Fibroblast of lung (primary cell): ENCODE results near the gene SCYL1. TPM values are rescaled to one million over a fixed set of nuclear protein-coding genes. Genes with fewer than 3 reads are reported as not detected.

Experiments
- DNase-seq, 2 donors: peaks; one replicate each; pipeline versions ENCODE4 v3.0.0 to v3.0.0-alpha.2; 2010; ENCODE audit warnings: low read depth in 2 of 2
- H2AFZ ChIP-seq: 2 replicates; pipeline ENCODE4 v1.5.1; 2012; ENCODE audit warnings: low read length, control low read depth, inconsistent platforms
- H3K27ac ChIP-seq: 2 replicates; pipeline ENCODE4 v1.5.1; 2011; ENCODE audit warnings: low read length, control low read depth; ENCODE audit not compliant: insufficient read depth
- H3K27me3 ChIP-seq: 2 replicates; pipeline ENCODE4 v1.5.1; 2011; ENCODE audit warnings: mild to moderate bottlenecking, low read length; ENCODE audit not compliant: control insufficient read depth, insufficient read depth
- H3K36me3 ChIP-seq: 2 replicates; pipeline ENCODE4 v1.5.1; 2011; ENCODE audit warnings: low read length; ENCODE audit not compliant: control insufficient read depth, insufficient read depth
- H3K4me1 ChIP-seq: 2 replicates; pipeline ENCODE4 v1.5.1; 2011; ENCODE audit warnings: low read length; ENCODE audit not compliant: control insufficient read depth, insufficient read depth; ENCODE audit errors: extremely low read depth
- H3K4me2 ChIP-seq: 2 replicates; pipeline ENCODE4 v1.5.1; 2011; ENCODE audit warnings: low read length, control low read depth; ENCODE audit not compliant: insufficient read depth; ENCODE audit errors: extremely low read depth
- H3K4me3 ChIP-seq, 4 experiments: fragments of 200-600 bp in 1 of 4; sonication (generic) in 1 of 4; replicated peaks in 1 of 4; 2 replicates each; pipeline ENCODE4 v1.5.1; 2011 to 2016; ENCODE audit warnings: low read length in 4 of 4, low read depth in 3 of 4, mild to moderate bottlenecking in 3 of 4, control low read depth in 2 of 4, inconsistent platforms in 1 of 4, mixed read lengths in 1 of 4; ENCODE audit not compliant: insufficient read depth in 1 of 4; ENCODE audit errors: control extremely low read depth in 1 of 4
- H3K79me2 ChIP-seq: 2 replicates; pipeline ENCODE4 v1.5.1; 2012; ENCODE audit warnings: mild to moderate bottlenecking, low read length, inconsistent platforms; ENCODE audit not compliant: control insufficient read depth, insufficient read depth
- H3K9ac ChIP-seq: 2 replicates; pipeline ENCODE4 v1.5.1; 2011; ENCODE audit warnings: mild to moderate bottlenecking, low read length, control low read depth; ENCODE audit not compliant: insufficient read depth
- H3K9me3 ChIP-seq: 2 replicates; pipeline ENCODE4 v1.5.1; 2012; ENCODE audit warnings: low read depth, low read length; ENCODE audit not compliant: control insufficient read depth, insufficient read depth
- H4K20me1 ChIP-seq: 2 replicates; pipeline ENCODE4 v1.5.1; 2011; ENCODE audit warnings: low read length; ENCODE audit not compliant: control insufficient read depth, insufficient read depth; ENCODE audit errors: extremely low read depth
- EZH2 ChIP-seq: IDR thresholded peaks from 2 replicates; pipeline ENCODE4 v1.5.1; 2012; ENCODE audit warnings: low read length, control low read depth, mild to moderate bottlenecking; ENCODE audit errors: missing control alignments
- polyA plus RNA-seq, 2 donors: library from polyadenylated mRNA; depleted of rRNA in 1 of 2; stranded (reverse) in 1 of 2; unstranded in 1 of 2; fragments of >200 nt; gene quantifications; 2 replicates each; pipeline ENCODE4 v1.2.1, GENCODE V29; 2011 to 2012; ENCODE audit warnings: missing spikeins in 1 of 2
- total RNA-seq: library from RNA; depleted of rRNA; stranded (reverse); fragments of >200 nt; gene quantifications from 2 replicates; pipeline ENCODE4 v1.2.1, GENCODE V29; 2014
- TF ChIP-seq, protein P1 (sequence below), 2 donors: IDR thresholded peaks in 1 of 2; conservative IDR thresholded peaks in 1 of 2; 1 replicate in 1 of 2; 2 replicates in 1 of 2; pipeline ENCODE4 v1.5.1; 2011 to 2012; ENCODE audit warnings: low read length in 2 of 2, control low read depth in 1 of 2, inconsistent platforms in 1 of 2, low read depth in 1 of 2, mild to moderate bottlenecking in 1 of 2

The SCYL1 gene
- total and polyA plus RNA-seq, 2 donors (not counting 1 experiment from before 2014, with no cell fraction given) = 58.2 to 84.6 TPM

DNA sequence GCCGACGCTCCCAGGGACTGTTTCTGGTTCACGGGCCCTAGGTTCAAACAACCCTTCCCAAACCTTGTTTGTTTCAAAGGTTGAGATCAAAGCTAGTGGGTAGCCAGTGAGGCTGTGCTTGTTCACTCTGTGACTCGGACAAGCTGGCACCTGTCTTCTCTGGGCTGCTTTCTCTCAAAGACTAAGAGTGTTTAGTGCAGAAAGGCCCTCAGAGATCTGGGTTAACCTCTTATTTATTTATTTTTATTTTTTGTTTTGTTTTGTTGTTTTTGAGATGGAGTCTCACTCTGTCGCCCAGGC lies 39.0 kb upstream of the SCYL1 start:
- no peak overlapping the region for H3K4me2 ChIP-seq

DNA sequence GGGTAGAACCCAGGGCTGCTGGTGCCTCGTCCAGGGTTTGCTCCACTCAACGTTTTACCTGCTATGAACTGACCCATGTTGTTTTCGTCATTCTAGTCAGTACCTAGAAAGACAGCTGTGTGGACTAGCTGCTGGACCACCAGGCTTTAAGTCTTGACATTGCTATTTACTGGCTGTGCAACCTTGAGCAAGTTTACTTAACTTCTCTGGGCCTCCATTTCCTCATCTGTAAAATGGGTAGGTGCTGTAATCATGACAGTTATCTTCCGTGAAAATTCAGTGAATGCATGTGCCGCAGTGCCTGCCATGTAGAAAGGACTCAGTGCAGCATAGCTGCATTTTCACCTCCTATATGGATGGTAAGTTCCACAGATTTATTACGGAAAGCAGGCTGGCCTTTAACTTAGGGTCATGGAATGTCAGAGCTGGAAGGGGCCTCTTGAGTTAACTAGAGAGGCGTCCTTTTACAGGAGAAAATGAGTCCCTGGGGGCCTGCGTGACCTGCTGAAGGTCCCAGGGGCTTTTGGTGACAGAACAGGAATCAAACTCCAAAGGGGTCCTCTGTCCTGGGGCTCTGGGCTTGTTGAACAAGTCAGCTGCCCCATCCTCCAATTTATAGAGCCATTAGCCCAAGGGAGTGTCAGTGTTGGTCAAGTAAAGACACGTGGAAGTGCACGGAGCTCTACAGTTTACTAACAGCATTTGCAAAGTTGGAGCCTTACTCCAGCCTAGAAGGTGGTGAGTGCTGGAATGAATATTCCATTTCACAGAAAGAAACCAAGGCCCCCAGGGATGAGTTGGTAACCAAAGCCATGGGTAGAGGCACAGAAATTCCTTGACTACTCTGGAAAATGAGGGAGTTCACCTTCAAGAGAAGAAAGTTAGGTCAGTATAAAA lies 38.1 kb upstream of the SCYL1 start:
- Histone ChIP-seq H3K27me3 (no peaks in the 10 kb centered on the region), H3K79me2 (peaks cover 32% of the 10 kb centered on the region), H3K4me2 (peak overlapping the region; percentile 59), H3K9me3 (no peaks in the 10 kb centered on the region), H3K4me3 (peak overlapping the region in 1 of 4 experiments; percentile 22), H2AFZ (no peak overlapping the region), H3K9ac (peak overlapping the region; percentile 48), H3K4me1 (peaks cover 49% of the 10 kb centered on the region), H4K20me1 (no peaks in the 10 kb centered on the region), H3K27ac (peak overlapping the region; percentile 97), H3K36me3 (no peaks in the 10 kb centered on the region)
- no peak for DNase-seq
- TF ChIP-seq, protein P1, sequence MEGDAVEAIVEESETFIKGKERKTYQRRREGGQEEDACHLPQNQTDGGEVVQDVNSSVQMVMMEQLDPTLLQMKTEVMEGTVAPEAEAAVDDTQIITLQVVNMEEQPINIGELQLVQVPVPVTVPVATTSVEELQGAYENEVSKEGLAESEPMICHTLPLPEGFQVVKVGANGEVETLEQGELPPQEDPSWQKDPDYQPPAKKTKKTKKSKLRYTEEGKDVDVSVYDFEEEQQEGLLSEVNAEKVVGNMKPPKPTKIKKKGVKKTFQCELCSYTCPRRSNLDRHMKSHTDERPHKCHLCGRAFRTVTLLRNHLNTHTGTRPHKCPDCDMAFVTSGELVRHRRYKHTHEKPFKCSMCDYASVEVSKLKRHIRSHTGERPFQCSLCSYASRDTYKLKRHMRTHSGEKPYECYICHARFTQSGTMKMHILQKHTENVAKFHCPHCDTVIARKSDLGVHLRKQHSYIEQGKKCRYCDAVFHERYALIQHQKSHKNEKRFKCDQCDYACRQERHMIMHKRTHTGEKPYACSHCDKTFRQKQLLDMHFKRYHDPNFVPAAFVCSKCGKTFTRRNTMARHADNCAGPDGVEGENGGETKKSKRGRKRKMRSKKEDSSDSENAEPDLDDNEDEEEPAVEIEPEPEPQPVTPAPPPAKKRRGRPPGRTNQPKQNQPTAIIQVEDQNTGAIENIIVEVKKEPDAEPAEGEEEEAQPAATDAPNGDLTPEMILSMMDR (conservative IDR thresholded peaks at IDR 0.05 in 1 of 2, IDR thresholded peaks at IDR 0.05 in 1 of 2; ENCODE audit: low read depth in 1 of 2, low read length in 2 of 2) = no peak
- no peak for TF ChIP-seq EZH2

More for the DNA sequence above, 39.0 kb upstream of the SCYL1 start:
- H2AFZ ChIP-seq = no peak overlapping the region
- DNase-seq = no peak
- H3K79me2 ChIP-seq = peaks cover 27% of the 10 kb centered on the region
- H3K36me3 ChIP-seq = no peaks in the 10 kb centered on the region
- H3K27ac ChIP-seq = peak overlapping the region; percentile 57
- TF ChIP-seq, protein P1 (conservative IDR thresholded peaks at IDR 0.05 in 1 of 2, IDR thresholded peaks at IDR 0.05 in 1 of 2; ENCODE audit: low read depth in 1 of 2, low read length in 2 of 2) = no peak
- no peak for TF ChIP-seq EZH2
- no peak overlapping the region for H3K4me3 ChIP-seq
- H4K20me1 ChIP-seq = no peaks in the 10 kb centered on the region
- peaks cover 44% of the 10 kb centered on the region for H3K4me1 ChIP-seq
- H3K9ac ChIP-seq = no peak overlapping the region
- H3K27me3 ChIP-seq = no peaks in the 10 kb centered on the region
- no peaks in the 10 kb centered on the region for H3K9me3 ChIP-seq

DNA sequence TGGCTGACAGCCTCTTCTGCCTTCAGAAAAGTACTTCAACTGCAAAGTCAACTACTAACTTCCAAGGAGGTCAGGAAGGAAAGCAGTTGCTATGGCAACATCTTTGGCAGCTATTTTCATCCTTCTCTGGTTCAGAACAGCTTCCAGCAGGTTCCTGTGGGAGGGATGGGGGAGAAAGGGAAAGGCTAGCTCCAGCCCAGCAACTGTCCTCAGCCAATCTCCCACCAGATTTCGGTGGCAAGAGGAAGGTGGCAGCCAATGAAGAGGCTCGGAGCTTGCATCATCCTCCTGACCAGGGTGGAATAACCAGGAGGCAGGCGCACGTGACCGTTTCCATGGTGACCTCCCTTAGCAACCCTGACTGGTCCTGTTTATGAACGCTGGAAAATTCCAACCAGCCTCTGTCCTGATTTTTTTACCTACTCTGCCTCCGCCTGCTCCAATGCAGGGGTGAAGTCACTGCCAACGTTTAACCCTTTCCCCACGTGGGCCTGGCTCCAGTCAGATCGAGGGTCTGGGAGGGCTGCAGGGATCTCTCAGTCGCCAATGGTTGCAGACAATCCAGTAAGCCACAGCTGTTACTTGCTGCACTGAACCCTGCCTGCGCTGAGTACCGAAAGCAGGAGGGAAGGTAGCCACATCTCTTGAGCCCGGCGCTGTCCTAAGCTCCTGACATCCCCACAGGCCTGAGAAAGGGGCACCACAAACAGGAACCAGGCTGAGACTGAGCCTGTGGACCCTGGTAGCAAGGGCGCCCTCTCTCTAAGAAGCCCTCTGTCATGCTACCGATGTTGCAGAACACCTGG lies 37.2 kb upstream of the SCYL1 start:
- H3K27ac ChIP-seq = peak overlapping the region; percentile 100
- no peaks in the 10 kb centered on the region for H3K27me3 ChIP-seq
- H4K20me1 ChIP-seq = no peaks in the 10 kb centered on the region
- peaks cover 58% of the 10 kb centered on the region for H3K4me1 ChIP-seq
- H3K4me3 ChIP-seq = peak overlapping the region; percentile 6 to 43 (median 22)
- peak overlapping the region; percentile 90 for H3K9ac ChIP-seq
- no peaks in the 10 kb centered on the region for H3K9me3 ChIP-seq
- H3K4me2 ChIP-seq = peak overlapping the region; percentile 94
- DNase-seq = peak; percentile 100
- H3K36me3 ChIP-seq = no peaks in the 10 kb centered on the region
- TF ChIP-seq EZH2 = no peak
- TF ChIP-seq, protein P1 (conservative IDR thresholded peaks at IDR 0.05 in 1 of 2, IDR thresholded peaks at IDR 0.05 in 1 of 2; ENCODE audit: low read depth in 1 of 2, low read length in 2 of 2) = no peak
- H2AFZ ChIP-seq = no peak overlapping the region
- peaks cover 34% of the 10 kb centered on the region for H3K79me2 ChIP-seq
